GM18951 (cell line): ENCODE results near the gene EVL.
"Not testable (repeated sequence)": the region's sequence is repeated elsewhere in the genome, so short reads cannot be mapped to it uniquely, and the experiment has no call there.

ENCODE experiments used
- POLR2A ChIP-seq: IDR thresholded peaks from 4 replicates; pipeline ENCODE4 v1.6.1; 2011; ENCODE audit warnings: mild to moderate bottlenecking; ENCODE audit not compliant: insufficient read length, insufficient read depth; ENCODE audit errors: extremely low read depth
- in situ Hi-C: fragments of 300-500 bp; cut with MboI; formaldehyde crosslinking; loops from one replicate; pipeline ENCODE4 v1.12.0; 2022; ENCODE audit warnings: low sequenced_read_pairs, mixed read lengths, inconsistent platforms; ENCODE audit not compliant: unreplicated experiment

The EVL gene

GRCh38 chr14:100165831-100166440 lies 100.7 kb downstream of the EVL start:
- no peak for TF ChIP-seq POLR2A
- in situ Hi-C loops = no loop called here

- TF ChIP-seq POLR2A = no peak
- in situ Hi-C loops = no loop called here
Measured at GRCh38 chr14:100168506-100168905, 103.3 kb downstream of the EVL start.

- TF ChIP-seq POLR2A = no peak
- in situ Hi-C loops = no loop called here
Measured at GRCh38 chr14:100170880-100171279, 105.7 kb downstream of the EVL start.

GRCh38 chr14:100172811-100173210 lies 107.6 kb downstream of the EVL start:
- no peak for TF ChIP-seq POLR2A
- in situ Hi-C loops = no loop called here

GRCh38 chr14:100173353-100173752 lies 108.1 kb downstream of the EVL start:
- in situ Hi-C loops = no loop called here

GRCh38 chr14:100176811-100177327 lies 111.6 kb downstream of the EVL start:
- in situ Hi-C loops = no loop called here
- no peak for TF ChIP-seq POLR2A

More at GRCh38 chr14:100173353-100173752, 108.1 kb downstream of the EVL start:
- TF ChIP-seq POLR2A = no peak

- TF ChIP-seq POLR2A = no peak
- in situ Hi-C loops = no loop called here
Measured at GRCh38 chr14:100178691-100179090, 113.5 kb downstream of the EVL start.

GRCh38 chr14:100180671-100181070 lies 115.4 kb downstream of the EVL start:
- in situ Hi-C loops = not testable (repeated sequence)

- in situ Hi-C loops = not testable (repeated sequence)
Measured at GRCh38 chr14:100181876-100182551, 116.8 kb downstream of the EVL start.

- in situ Hi-C loops = no loop called here
- TF ChIP-seq POLR2A = no peak
Measured at GRCh38 chr14:100187247-100187833, 122.1 kb downstream of the EVL start.

- no peak for TF ChIP-seq POLR2A
- in situ Hi-C loops = no loop called here
Measured at GRCh38 chr14:100188392-100189030, 123.3 kb downstream of the EVL start.

GRCh38 chr14:100190126-100190525 lies 124.9 kb downstream of the EVL start:
- TF ChIP-seq POLR2A = no peak
- in situ Hi-C loops = no loop called here

GRCh38 chr14:100191584-100192249 lies 126.5 kb downstream of the EVL start:
- in situ Hi-C loops = no loop called here
- TF ChIP-seq POLR2A = no peak
